Endodermal cell (in vitro differentiated cells): ENCODE data around the gene SCAF11. TPM values are rescaled to one million over a fixed set of nuclear protein-coding genes. Genes with fewer than 3 reads are reported as not detected.

ENCODE experiments used
- DNase-seq: peaks from one replicate; pipeline ENCODE4 v3.0.0-alpha.2; 2017
- H3K27ac ChIP-seq: 2 replicates; pipeline ENCODE4 v1.5.1; 2013; ENCODE audit warnings: mild to moderate bottlenecking, low read depth, low read length, moderate library complexity
- H3K27me3 ChIP-seq: 2 replicates; pipeline ENCODE4 v1.6.1; 2013; ENCODE audit warnings: mild to moderate bottlenecking, low read length, moderate library complexity; ENCODE audit not compliant: insufficient read depth, control insufficient read depth, poor library complexity, severe bottlenecking
- H3K36me3 ChIP-seq: 2 replicates; pipeline ENCODE4 v1.7.0; 2013; ENCODE audit warnings: mild to moderate bottlenecking, low read length, moderate library complexity; ENCODE audit not compliant: control insufficient read depth, insufficient read depth
- H3K4me1 ChIP-seq: one replicate; pipeline ENCODE4 v1.7.0; 2013; ENCODE audit warnings: low read length; ENCODE audit not compliant: control insufficient read depth, insufficient read depth
- H3K4me3 ChIP-seq: 2 replicates; pipeline ENCODE4 v1.5.1; 2013; ENCODE audit warnings: mild to moderate bottlenecking, low read length, moderate library complexity
- H3K9ac ChIP-seq: 2 replicates; pipeline ENCODE4 v1.6.1; 2013; ENCODE audit warnings: mild to moderate bottlenecking, low read length, moderate library complexity; ENCODE audit not compliant: poor library complexity, severe bottlenecking; ENCODE audit errors: extremely low read depth
- H3K9me3 ChIP-seq: 2 replicates; pipeline ENCODE4 v1.6.1; 2013; ENCODE audit warnings: mild to moderate bottlenecking, low read length, moderate library complexity; ENCODE audit not compliant: control insufficient read depth
- H3K27ac Mint-ChIP-seq: 2 replicates; pipeline ENCODE4 v1.8.0; 2020; ENCODE audit warnings: mixed read lengths
- H3K27me3 Mint-ChIP-seq: 2 replicates; pipeline ENCODE4 v1.8.0; 2021; ENCODE audit warnings: mild to moderate bottlenecking, mixed read lengths; ENCODE audit not compliant: insufficient read depth
- H3K36me3 Mint-ChIP-seq: 2 replicates; pipeline ENCODE4 v1.8.0; 2020; ENCODE audit warnings: low read depth, mixed read lengths
- H3K4me1 Mint-ChIP-seq: 2 replicates; pipeline ENCODE4 v1.8.0; 2020; ENCODE audit warnings: mixed read lengths
- H3K4me3 Mint-ChIP-seq: 2 replicates; pipeline ENCODE4 v1.8.0; 2020; ENCODE audit warnings: mild to moderate bottlenecking, moderate library complexity, mixed read lengths
- H3K9me3 Mint-ChIP-seq: 2 replicates; pipeline ENCODE4 v1.8.0; 2020; ENCODE audit warnings: mild to moderate bottlenecking, mixed read lengths
- WGBS, 2 experiments: methylation state at CpG; one replicate each; pipeline versions ENCODE4 v1.1.5 to v1.1.7; 2013; ENCODE audit warnings: missing lambda C conversion rate in 2 of 2, mixed read lengths in 1 of 2; ENCODE audit not compliant: insufficient coverage in 1 of 2, insufficient read length in 1 of 2; 5-methylcytosine and 5-hydroxymethylcytosine counted together
- total RNA-seq, 2 donors: library from RNA; stranded (reverse); fragmentation: NEBNext Ultra II Directional in 1 of 2; extraction: Animal tissue kit (Norgen Biotek cat#: 25700) in 1 of 2; gene quantifications; 2 replicates in 1 of 2; 3 replicates in 1 of 2; pipeline ENCODE4 v1.2.1, GENCODE V29; 2021
- TF ChIP-seq, protein P1 (sequence below): fragments of 200-600 bp; sonication (generic); conservative IDR thresholded peaks from 2 replicates; pipeline ENCODE4 v1.5.0; 2021; ENCODE audit warnings: antibody characterized with exemption, mild to moderate bottlenecking

SCAF11 gene
- total RNA-seq, 2 donors from 2014 or later, result 99.6 to 116 TPM

DNA sequence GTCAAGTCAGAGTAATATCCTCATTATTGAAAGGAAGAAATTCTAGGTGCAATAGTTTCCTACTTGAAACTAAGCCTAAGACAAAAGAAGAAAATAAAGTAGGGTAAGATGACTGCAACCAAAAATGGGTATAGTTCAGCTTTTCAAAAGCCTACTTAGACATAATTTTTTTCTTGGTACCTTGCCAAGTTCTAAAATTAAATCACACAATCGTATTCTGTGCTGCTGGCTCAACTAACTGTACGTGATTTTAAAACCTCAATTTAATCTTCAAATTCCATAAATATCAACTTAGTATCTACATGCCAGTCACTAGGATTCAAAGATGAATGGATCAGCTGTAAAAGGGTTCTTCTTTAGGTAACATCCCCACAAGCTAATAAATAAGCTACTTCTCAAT is 56.9 kb downstream of the SCAF11 start:
- peaks cover 10% of the 10 kb centered on the region for H3K4me1 Mint-ChIP-seq
- 88 to 90% methylated on average over 2 of the region's 2 CpGs for WGBS, 2 experiments
- Histone ChIP-seq H3K9ac (no peak overlapping the region), H3K4me3 (no peak overlapping the region), H3K4me1 (no peaks in the 10 kb centered on the region), H3K36me3 (peaks cover 61% of the 10 kb centered on the region), H3K27ac (no peak overlapping the region), H3K27me3 (no peaks in the 10 kb centered on the region), H3K9me3 (no peaks in the 10 kb centered on the region)
- no peak overlapping the region for H3K27ac Mint-ChIP-seq
- H3K4me3 Mint-ChIP-seq, result no peak overlapping the region
- H3K27me3 Mint-ChIP-seq, result no peaks in the 10 kb centered on the region
- TF ChIP-seq, protein P1, sequence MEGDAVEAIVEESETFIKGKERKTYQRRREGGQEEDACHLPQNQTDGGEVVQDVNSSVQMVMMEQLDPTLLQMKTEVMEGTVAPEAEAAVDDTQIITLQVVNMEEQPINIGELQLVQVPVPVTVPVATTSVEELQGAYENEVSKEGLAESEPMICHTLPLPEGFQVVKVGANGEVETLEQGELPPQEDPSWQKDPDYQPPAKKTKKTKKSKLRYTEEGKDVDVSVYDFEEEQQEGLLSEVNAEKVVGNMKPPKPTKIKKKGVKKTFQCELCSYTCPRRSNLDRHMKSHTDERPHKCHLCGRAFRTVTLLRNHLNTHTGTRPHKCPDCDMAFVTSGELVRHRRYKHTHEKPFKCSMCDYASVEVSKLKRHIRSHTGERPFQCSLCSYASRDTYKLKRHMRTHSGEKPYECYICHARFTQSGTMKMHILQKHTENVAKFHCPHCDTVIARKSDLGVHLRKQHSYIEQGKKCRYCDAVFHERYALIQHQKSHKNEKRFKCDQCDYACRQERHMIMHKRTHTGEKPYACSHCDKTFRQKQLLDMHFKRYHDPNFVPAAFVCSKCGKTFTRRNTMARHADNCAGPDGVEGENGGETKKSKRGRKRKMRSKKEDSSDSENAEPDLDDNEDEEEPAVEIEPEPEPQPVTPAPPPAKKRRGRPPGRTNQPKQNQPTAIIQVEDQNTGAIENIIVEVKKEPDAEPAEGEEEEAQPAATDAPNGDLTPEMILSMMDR, result no peak
- peaks cover 36% of the 10 kb centered on the region for H3K36me3 Mint-ChIP-seq
- DNase-seq, result no peak
- no peaks in the 10 kb centered on the region for H3K9me3 Mint-ChIP-seq

DNA sequence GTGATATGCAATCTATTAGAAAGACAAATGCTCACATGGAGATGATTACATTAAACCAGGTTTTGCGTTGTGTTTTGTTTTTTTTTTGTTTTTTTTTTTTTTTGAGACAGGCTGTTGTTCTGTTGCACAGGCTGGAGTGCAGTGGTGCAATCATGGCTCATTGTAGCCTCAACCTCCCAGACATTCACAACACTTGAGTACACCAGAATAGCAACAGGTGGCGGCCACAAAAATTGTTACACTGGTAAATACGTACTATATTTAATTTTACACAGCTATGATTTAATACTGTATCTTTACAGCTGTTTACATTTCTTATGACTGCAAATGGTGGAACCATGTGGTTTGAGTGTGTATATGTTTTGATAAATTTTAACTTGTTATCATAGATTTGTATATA is 60.0 kb downstream of the SCAF11 start:
- Mint-ChIP-seq H3K27ac (no peak overlapping the region), H3K4me1 (peaks cover 3% of the 10 kb centered on the region), H3K4me3 (no peak overlapping the region), H3K36me3 (peaks cover 52% of the 10 kb centered on the region), H3K9me3 (no peaks in the 10 kb centered on the region), H3K27me3 (no peaks in the 10 kb centered on the region)
- Histone ChIP-seq H3K4me3 (no peak overlapping the region), H3K27ac (no peak overlapping the region), H3K4me1 (no peaks in the 10 kb centered on the region), H3K36me3 (peaks cover 89% of the 10 kb centered on the region), H3K9ac (no peak overlapping the region), H3K27me3 (no peaks in the 10 kb centered on the region), H3K9me3 (no peaks in the 10 kb centered on the region)
- DNase-seq, result no peak
- WGBS, 2 experiments, result 75% methylated on average over 2 of the region's 3 CpGs; no CpG with 5 or more reads in 1 of the 2 experiments
- TF ChIP-seq, protein P1, result no peak

DNA sequence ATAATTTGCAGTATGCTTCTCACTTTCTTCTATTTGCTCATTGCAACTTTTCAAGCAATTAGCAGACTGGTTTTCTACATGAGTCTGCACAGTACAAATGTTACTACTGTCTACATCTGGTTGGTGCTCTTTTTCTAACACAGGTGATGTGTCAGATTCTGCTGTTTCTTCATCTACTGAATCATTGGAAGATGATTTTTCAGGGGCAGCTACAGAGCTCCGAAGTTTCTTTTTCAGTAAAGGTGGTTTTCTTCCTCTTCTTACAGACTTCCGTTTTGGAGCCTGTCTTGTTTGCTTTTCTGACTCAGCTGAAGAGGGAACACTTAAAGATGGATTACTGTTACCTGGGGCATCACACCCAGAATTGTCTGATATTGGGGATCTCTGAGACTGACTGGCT is 62.1 kb downstream of the SCAF11 start:
- Histone ChIP-seq H3K4me1 (no peaks in the 10 kb centered on the region), H3K4me3 (no peak overlapping the region), H3K27ac (no peak overlapping the region), H3K27me3 (no peaks in the 10 kb centered on the region), H3K9ac (no peak overlapping the region), H3K36me3 (peaks cover 91% of the 10 kb centered on the region), H3K9me3 (no peaks in the 10 kb centered on the region)
- no peaks in the 10 kb centered on the region for H3K27me3 Mint-ChIP-seq
- no peak for DNase-seq
- no peak overlapping the region for H3K27ac Mint-ChIP-seq
- H3K4me1 Mint-ChIP-seq, result no peaks in the 10 kb centered on the region
- peaks cover 61% of the 10 kb centered on the region for H3K36me3 Mint-ChIP-seq
- TF ChIP-seq, protein P1, result no peak
- no peaks in the 10 kb centered on the region for H3K9me3 Mint-ChIP-seq
- WGBS, 2 experiments, result 93 to 100% methylated on average over 1 to 2 of the region's 2 CpGs
- H3K4me3 Mint-ChIP-seq, result no peak overlapping the region
